HG03175 (cell line): ENCODE data around the gene ADGRD1.

Experiments used
- ATAC-seq: cut with Tn5 transposase; IDR thresholded peaks from one replicate; pipeline ENCODE4 v1.9.1; 2021; ENCODE audit warnings: mild to moderate bottlenecking, moderate library complexity; ENCODE audit not compliant: unreplicated experiment

The ADGRD1 gene

DNA sequence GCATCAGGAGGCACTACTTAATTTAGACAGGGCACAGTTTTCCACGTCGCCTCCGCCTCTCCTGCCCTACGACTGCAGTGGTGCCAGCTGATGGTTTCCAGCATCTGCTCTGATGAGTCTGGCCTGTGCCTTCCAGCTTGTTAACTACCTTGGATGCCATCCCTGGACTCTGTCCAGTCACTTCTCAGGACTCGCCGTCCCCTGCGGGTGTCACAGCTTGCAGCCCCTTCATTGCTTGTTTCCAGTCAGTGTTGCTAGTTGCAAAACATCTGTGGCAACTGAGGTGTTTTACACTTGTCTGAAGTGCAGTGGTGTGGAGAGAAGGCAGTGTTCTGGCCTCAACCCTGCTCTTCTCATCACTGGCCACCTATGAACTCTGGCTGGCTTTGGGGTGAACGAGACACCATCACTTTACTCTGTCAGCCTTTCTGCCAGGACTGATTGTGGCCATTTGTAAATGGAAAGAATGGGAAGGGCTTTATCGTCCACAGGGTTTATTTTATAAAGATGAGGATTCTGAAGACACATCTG lies 8.3 kb downstream of the ADGRD1 start:
- ATAC-seq: no peak

DNA sequence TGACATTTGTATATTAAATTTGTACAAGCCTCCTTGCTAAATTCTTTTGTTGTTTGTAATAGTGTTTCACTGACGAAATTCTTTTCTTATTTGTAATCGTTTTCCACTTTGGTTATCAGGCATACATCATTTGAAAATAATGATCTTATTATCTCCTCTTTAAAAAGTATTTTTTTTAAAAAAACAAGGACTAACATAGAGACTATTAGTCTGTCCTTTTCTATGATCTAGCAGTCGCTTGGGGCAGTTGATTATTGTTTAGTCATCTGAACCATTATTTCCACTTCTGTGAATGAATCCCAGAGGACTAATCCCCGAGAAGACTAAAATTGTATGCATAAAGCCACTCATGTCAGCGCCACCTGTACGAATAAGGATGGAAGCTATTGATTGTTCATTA lies 11.5 kb downstream of the ADGRD1 start:
- no peak for ATAC-seq

DNA sequence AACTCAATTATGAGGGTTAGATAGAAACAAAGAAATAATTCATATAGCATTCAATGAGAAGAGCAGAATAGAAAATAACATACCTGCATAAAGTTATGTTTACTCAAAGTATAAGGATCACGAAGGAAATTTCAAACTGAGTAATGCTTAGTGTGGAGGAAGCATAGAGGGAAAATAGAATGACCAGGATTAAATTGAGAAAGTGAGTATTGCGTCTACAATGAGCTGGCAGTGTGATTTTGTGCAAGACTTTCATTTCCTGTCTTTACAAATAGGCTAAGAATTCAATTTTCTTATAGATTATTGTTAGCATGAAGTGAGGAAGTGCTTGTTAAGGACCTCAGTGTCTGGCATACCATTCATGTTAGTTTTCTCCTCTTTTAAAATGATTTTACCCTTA lies 12.0 kb downstream of the ADGRD1 start:
- no peak for ATAC-seq

DNA sequence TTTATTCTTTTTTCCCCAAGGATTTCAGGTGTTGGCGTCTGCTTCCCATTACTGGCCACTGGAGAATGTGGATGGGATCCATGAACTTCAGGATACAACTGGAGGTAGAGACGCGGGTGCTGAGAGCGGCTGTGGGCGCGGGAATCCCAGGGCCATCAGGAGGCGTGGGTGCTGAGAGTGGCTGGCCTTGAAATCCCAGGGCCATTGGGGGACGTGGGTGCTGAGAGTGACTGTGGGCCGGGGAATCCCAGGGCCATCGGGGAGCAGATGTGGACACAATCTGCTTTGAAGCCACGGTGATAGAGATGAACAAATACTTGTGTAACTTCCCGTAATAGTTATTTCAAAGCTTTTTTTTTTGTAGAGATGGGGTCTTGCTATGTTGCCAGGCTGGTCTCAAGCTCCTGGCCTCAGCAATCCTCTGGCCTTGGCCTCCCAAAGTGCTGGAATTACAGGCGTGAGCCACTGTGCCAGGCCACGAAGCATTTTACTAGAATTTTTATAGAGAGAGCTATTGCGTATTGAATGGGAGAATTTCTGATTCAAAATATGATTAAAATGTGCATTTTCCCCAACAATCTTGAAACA lies 12.8 kb downstream of the ADGRD1 start:
- ATAC-seq: no peak

DNA sequence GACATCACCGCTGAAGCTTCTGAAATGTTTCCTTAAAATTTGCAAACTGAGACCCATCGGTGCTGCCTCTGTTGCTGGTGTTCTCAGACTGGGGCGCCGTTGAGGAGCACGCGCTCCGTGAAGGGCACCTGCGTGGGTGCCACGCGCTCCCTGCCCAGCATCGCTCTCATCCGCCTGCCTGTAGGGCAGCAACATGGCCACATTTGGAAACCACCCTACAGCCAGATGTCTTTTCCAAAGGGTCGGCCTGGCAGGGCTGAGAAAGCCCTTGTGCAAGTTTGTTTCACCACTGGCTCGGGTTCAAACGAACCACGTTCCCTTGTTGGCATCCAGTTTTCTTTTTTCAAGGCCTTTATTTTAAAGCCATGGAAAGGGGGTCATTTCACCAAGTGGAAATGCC lies 13.9 kb downstream of the ADGRD1 start:
- ATAC-seq: no peak

DNA sequence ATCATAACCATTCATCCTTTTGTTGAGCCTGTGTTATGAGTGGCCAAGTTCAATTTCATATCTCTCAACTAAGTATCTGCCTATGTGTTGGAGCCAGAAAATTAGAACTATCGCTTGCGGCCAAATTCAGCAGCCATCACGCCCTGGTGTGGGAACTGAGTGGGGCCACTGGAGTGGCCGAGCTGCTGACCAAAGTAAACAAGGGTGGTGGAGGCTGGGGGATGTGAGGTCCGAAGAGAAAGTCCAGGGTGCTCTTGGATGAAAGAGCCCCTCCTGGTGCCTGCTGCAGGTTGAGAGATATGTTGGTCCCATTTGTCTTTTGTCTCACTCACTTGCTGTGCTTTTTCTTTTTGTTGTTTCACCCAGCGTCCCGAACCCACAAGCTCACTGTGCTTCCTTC lies 14.9 kb downstream of the ADGRD1 start:
- ATAC-seq: no peak

DNA sequence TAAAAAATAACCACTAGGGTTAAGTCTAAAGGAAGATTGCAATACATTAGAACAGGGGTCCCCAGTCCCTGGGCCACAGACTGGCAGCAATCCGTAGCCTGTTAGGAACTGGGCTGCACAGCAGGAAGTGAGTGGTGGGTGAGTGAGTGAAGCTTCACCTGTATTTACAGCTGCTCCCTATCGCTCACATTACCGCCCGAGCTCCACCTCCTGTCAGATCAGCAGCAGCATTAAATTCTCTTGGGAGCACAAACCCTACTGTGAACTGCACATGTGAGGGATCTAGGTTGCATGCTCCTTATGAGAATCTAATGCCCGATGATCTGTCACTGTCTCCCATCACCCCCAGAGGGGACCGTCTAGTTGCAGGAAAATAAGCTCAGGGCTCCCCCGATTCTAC lies 15.5 kb downstream of the ADGRD1 start:
- no peak for ATAC-seq

DNA sequence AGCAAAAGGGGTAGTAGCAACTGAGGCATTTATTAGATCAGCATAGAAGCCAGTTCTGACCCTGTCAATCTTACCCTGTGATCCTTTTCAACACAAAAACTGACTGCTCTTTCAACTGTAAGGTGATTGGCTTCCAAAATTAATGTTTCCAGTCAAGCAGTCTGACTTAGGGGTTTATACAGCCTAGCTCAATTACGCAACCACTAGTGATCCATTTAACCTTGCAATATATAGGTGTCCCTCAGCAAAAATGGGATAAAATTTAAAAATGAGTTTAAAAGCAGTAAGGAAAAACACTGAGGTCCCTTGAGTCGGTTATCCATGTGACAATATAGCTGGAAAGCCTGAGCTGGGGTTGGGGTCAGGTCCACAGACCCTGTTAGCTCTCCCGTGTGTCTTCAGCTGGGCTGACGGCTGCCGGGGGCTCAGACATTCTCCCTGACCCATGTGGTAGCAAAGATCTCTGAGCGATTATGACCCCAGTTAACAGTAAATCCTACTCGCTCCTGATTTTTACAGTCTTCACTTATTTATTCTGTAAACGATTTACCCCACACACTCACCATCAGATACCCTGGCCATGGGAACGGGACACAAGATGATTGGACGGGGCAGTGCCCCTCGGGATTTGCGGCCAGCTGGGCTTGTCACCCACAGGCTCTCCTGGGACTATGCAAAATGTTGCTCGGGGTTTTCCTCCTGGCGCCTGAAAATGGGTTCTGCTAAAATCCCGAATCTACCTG lies 16.6 kb downstream of the ADGRD1 start:
- peak; percentile 79 for ATAC-seq

DNA sequence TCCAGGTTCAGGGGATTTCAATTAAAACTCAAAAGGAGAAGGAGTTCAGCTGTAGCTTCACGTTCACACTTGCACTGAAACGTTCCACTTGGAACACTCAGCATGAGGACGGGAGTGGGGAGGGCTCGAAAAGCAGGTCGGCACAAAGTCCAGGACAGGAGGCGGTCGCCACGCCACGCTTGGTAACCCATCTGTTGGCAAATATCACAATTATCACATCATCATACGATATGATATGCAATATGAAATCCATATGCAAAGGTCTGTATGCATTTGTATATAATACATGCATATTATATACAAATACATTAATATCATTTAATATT lies 17.2 kb downstream of the ADGRD1 start:
- no peak for ATAC-seq

DNA sequence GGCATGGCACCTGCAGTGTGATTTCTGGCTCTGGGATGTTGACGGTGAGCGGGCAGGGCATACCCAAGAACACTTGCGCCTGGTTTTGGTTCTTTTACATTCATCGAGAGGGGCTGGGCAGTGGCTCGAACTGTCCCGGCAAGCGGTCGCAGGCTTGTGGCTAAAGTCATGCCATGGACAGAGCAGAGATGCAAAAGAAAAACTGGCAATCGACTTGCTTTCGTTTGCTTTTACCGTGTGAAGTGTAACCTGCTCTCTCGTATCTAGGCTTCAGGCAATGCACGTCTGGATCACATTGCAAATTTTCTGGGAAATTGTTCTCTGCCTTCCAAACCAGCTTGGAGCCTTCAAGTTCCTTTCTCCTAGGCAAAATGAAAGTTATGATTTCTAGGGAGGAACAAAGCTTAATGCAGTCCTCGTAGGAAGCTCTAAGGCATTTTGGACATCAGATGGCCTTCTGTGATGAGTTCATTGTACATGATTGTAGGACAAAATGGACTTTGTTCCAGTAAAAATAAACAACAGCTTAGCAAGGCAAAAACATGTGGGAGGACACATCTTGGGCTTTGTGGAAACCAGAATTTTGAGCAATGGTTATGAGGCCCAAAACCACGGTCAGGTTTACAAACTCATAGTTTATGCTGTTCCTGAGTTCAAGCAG lies 18.3 kb downstream of the ADGRD1 start:
- ATAC-seq: no peak

DNA sequence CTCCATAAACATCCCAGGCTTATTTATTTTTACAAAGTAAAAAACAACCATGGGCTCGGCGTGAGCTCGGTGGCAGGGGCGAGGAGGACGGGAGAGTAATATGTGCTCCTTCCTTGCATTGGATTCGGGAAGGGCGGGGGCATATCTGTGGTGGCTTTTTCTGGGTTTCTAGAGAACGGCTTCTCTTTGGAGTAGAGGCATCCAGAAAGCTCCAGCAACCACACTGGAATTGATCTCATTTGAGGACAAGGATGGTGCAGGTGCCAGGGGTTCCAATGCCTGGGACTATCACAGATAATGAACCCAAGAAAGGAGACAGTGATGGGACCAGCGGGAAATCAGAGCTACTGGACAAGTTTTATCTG lies 18.9 kb downstream of the ADGRD1 start:
- ATAC-seq: no peak

DNA sequence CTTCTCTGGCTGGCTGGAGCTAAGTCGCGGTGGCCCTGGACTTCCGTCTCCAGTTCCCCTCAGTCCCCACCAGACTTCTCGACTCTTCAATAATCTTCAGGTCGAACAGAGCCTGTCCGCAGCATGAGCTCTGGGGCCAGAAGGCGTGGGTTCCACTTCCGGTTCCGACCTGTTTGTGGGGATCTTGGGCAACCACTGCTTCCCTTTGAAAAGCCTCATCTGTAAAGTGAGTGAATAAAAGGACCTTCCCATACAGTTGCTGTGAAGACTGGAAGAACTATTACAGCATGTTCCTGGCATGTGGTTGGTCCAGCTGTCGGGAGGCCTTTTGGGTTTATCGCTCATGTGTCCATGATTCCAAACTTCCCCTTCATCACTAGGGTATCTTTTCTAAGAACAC lies 19.4 kb downstream of the ADGRD1 start:
- ATAC-seq: no peak

DNA sequence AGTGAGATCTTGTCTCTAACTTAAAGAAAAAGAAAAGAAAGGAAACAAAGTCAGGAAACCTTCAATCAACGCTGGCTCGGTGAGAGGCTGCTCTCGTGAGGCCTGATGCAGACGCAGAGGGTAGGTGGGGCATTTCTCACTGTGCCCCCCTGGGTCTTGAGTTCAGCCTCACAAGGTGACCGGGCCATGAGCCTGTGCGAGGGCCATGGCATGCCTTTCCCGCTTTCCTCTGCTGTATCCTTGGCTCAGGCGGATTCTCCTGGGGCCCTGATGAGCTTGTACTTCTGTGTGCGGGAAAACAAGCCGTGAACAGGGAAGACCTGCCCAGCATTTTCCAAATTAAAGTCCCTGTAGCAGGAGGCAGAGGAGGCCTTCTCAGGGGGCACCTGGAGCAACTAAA lies 20.2 kb downstream of the ADGRD1 start:
- no peak for ATAC-seq

DNA sequence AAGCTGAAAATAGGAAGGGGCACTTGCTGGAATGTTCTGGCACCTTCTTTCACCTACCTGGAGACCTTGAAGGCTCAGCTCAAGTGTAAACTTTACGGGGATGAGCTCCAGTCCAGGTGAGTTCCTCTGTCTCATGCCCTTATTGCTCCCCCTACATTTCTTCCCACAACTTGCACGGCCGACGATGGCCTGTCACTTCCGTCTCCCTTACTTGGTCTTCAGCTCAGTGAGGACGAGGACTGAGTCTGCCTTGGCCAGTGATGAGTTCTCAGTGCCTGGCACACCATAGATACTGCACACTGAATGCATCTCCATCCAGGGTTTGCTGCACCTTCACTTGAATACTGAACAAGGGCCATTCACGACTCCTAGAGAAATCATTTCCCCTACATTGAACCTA lies 21.4 kb downstream of the ADGRD1 start:
- no peak for ATAC-seq

DNA sequence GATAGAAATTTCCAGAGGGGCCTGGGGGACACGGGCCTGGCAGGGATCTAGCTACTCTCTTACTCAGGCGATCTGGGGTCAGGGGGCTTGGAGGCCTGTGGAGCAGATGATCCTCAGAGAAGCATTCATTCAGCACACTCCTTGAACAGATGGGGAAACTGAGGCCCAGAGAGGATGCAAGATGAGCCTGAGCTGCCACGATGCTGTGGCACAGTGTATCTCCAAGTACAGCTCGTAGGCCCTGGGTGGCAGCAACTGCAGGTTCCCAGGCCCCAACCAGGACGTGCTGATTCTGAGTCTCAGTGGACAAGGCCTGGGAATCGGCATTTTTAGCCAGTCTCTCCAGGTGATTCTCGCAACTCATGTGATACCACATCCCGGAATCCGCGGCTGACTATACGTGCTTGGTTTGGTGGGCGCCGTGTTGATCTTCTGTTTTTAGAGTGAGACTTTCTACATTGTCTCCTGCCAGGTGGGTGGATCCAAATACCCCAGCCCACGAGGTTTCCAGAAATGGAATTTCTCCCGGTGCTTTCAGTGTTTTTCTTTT lies 22.5 kb downstream of the ADGRD1 start:
- no peak for ATAC-seq

DNA sequence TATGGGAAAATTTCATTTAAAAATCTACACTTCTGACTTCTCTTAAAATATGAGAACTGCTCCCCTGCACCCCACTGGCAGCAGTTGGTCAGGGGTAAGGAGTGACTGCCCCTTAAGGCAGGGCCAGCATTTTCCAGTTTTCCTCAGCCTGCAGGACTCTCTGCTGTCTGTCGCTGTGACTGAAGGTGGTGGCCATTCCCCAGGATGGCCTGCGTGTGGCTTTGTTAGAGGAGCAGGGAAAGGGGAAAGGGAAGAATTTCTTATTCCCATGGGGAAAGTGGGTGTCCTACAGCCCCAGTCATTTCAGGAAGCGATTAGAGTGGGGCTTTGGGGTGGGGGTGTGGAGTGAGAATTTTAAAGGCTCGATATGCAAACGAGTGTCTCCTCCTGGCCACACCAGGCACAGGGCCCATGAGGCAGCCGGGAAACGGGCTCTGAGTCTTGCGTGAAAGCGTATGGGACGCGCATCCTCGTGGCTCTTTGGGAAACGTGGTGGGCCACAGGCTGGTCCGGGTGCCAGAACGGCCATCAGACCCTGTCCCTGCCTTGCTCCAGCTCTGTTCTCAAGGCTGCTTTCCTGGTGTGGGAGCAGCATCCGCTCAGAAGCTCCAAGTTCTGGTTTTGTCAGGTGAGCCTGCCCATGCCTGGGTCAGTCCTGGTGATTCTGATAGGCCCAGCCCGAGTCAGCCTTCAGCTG lies 23.5 kb downstream of the ADGRD1 start:
- ATAC-seq: no peak

DNA sequence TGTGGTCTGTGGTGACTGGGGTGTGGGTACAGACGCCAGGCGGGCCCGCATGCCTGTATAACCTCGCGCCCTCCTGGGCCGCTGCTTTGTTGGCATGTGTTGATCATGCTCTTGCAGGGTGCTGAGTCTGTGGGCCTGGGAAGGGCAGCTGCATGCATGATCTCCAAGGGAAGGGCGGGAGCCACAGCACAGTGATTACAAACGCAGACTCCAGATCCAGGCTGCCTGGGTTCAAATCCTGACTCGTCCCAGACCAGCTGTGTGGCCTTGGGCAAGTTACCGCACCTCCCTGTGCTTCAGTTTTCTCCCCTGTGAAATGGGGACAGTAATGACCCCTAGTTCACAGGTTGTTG lies 24.0 kb downstream of the ADGRD1 start:
- no peak for ATAC-seq

DNA sequence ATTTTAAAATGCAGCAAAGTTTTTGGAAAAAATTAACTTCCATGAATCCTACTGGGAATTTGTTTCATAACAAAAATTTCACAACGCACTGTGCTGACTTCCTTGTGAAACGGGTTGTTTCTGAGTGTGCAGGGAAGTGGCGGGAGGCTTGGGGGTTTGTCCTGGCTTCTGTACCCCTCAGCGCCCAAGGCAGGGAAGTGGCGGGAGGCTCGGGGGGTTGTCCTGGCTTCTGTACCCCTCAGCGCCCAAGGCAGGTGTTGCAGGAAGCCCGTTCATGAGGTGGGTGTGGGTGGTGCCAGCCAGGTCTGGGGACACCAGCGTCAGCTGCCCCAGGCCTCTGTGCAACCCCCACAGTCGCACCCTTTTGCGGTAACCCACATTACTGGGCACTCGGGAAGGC lies 25.1 kb downstream of the ADGRD1 start:
- ATAC-seq: no peak

DNA sequence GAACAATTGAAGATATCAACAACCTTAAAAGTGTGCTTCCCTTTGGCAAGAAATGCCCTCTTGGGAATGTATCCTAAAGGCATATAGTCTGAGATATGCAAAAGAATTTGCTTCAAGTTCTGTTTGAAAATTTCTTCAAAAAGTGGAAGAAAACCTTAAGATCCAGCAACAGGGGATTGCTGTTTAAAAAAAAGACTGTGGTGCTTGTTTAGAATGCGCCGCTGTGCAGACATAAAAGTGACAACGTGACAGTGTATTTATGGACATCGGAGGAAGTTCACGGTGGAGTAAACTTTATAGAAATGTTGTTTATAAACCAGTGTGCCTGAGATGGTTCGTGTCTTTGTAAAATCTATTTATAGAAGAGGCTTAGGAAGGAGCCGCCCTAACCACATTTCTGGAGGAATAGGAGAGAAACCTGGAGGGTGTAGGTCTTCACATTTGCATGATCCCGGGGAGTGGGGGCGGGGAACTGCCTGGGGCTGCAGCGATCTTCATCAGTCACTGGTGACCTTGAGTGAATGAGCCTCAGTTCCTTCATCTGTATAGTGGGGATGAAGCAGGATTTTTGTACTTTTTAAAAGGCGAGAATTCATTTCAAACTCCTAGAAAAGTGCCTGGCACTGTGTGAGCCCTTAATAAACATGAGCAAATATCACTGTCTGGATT lies 27.5 kb downstream of the ADGRD1 start:
- no peak for ATAC-seq

DNA sequence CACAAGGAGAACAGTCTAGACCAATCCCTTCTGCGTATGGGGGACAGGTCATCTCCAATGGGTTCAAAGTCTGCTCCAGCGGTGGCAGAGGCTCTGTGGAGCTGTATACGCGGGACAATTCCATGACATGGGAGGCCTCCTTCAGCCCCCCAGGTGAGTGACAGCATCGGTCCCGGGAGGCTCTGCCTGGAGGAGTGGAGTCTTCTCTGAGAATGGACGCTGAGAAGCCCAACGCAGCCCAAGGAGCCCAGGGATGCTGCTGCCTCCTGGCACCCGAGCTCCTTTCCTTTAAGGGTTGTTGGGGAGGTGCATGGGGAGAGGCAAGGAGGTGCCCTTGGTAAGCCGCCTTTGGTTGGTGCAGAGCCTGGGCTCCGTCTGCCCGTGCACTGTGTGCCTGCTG lies 28.2 kb downstream of the ADGRD1 start:
- ATAC-seq: no peak

DNA sequence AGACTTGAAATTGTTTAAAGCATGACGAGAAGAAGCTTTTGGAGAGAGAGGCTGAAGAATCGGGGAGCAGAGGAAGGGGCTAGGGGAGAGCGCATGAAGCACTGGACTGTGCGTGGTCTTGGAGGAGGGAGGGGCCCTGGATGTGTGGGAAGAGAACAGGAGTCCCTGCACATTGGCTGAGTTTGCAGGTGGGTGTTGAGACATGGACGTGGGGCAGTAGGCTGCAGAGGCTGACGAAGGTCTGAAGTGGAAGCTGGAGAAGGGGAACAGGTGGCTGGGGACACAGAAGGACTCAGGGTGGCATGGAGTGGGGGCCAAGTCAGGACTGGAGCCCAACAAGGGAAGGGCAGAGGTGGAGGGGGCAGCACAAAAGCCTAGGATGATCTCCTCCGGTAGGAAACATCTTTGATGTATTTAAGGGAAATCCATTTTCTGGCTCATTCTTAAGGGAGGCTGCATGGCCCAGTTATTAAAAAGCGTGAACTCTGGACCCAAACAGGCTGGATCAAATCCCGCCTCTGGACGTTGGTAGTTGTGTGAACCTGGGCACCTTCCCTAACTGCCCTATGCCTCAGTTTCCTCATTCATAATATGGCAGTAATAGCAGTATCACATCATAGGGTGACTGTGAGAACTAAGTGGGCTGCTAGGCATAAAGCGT lies 29.0 kb downstream of the ADGRD1 start:
- no peak for ATAC-seq
